CD4-positive, alpha-beta T cell (primary cell): Measurements from ENCODE around the gene C9orf152. TPM values are rescaled to one million over a fixed set of nuclear protein-coding genes. Genes with fewer than 3 reads are reported as not detected.

Source experiments
- ATAC-seq: fragments of 200-7000 bp; cut with Tn5 transposase; one replicate; pipeline ENCODE4 v1.10.0; 2022; ENCODE audit warnings: mild to moderate bottlenecking; ENCODE audit not compliant: poor library complexity
- CTCF ChIA-PET: fragments of 350-600 bp; sonication (Branson Sonifier 250); formaldehyde crosslinking; loops from one replicate; lab custom pipeline; 2021; ENCODE audit warnings: antibody characterized with exemption, inconsistent platforms; lab: Charles Lee
- POLR2A ChIA-PET: fragments of 350-600 bp; sonication (Branson Sonifier 250); formaldehyde crosslinking; loops from one replicate; lab custom pipeline; 2021; ENCODE audit warnings: antibody characterized with exemption, inconsistent platforms; lab: Charles Lee
- DNase-seq, 14 experiments: peaks; one replicate each; pipeline ENCODE4 v3.0.0-alpha.2; 2013 to 2020; ENCODE audit warnings: mixed read lengths in 2 of 14
- H3K27ac ChIP-seq, 2 donors: one replicate each; pipeline versions ENCODE4 v1.5.1 to v1.7.0; 2013; ENCODE audit warnings: low read length in 2 of 2, low read depth in 1 of 2, mild to moderate bottlenecking in 1 of 2
- H3K27me3 ChIP-seq, 2 experiments: 1 replicate in 1 of 2; 2 replicates in 1 of 2; pipeline versions ENCODE4 v1.6.1 to v1.7.0; 2013; ENCODE audit warnings: low read length in 2 of 2, control low read depth in 1 of 2, mild to moderate bottlenecking in 1 of 2, moderate library complexity in 1 of 2; ENCODE audit not compliant: insufficient read depth in 2 of 2, control insufficient read depth in 1 of 2
- H3K36me3 ChIP-seq: one replicate; pipeline ENCODE4 v1.6.1; 2013; ENCODE audit warnings: low read length, control low read depth; ENCODE audit not compliant: insufficient read depth
- H3K4me1 ChIP-seq: one replicate; pipeline ENCODE4 v1.6.1; 2013; ENCODE audit warnings: low read length, control low read depth; ENCODE audit not compliant: insufficient read depth
- H3K4me3 ChIP-seq: one replicate; pipeline ENCODE4 v1.5.1; 2013; ENCODE audit warnings: mild to moderate bottlenecking, low read length, moderate library complexity
- H3K9me3 ChIP-seq, 2 experiments: 1 replicate in 1 of 2; 2 replicates in 1 of 2; pipeline versions ENCODE4 v1.6.1 to v1.7.0; 2013; ENCODE audit warnings: low read length in 2 of 2, mild to moderate bottlenecking in 2 of 2, control low read depth in 1 of 2, moderate library complexity in 1 of 2; ENCODE audit not compliant: control insufficient read depth in 1 of 2, insufficient read depth in 1 of 2
- H3K27ac Mint-ChIP-seq: one replicate; pipeline ENCODE4 v1.8.0; 2020; ENCODE audit warnings: mixed read lengths
- H3K27me3 Mint-ChIP-seq: one replicate; pipeline ENCODE4 v1.8.0; 2021; ENCODE audit warnings: mixed read lengths
- H3K36me3 Mint-ChIP-seq: one replicate; pipeline ENCODE4 v1.8.0; 2021; ENCODE audit warnings: low read depth, mixed read lengths
- H3K4me1 Mint-ChIP-seq: one replicate; pipeline ENCODE4 v1.8.0; 2021; ENCODE audit warnings: low read depth, mixed read lengths
- H3K4me3 Mint-ChIP-seq: one replicate; pipeline ENCODE4 v1.8.0; 2020; ENCODE audit warnings: mild to moderate bottlenecking, mixed read lengths
- H3K9me3 Mint-ChIP-seq: one replicate; pipeline ENCODE4 v1.8.0; 2020; ENCODE audit warnings: mixed read lengths
- intact Hi-C, 2 experiments: fragments of 100-400 bp; cut with DNase I in 1 of 2; cut with micrococcal nuclease in 1 of 2; formaldehyde crosslinking; loops; one replicate each; pipeline versions ENCODE4 v1.15.1 to v1.9.0; 2023 to 2025; cut with DNase I, micrococcal nuclease
- total RNA-seq, 174 experiments: library from RNA in 2 of 174; stranded (reverse) in 2 of 174; gene quantifications; one replicate each; pipeline ENCODE4 v1.2.3 and lab custom pipeline; 2021 to 2026
- TF ChIP-seq, protein P1 (sequence below): fragments of 200-600 bp; IDR thresholded peaks from one replicate; pipeline ENCODE4 v1.8.0; 2022; ENCODE audit warnings: antibody characterized with exemption, mild to moderate bottlenecking

The C9orf152 gene
- total RNA-seq, 2 experiments from 2014 or later = not detected

DNA sequence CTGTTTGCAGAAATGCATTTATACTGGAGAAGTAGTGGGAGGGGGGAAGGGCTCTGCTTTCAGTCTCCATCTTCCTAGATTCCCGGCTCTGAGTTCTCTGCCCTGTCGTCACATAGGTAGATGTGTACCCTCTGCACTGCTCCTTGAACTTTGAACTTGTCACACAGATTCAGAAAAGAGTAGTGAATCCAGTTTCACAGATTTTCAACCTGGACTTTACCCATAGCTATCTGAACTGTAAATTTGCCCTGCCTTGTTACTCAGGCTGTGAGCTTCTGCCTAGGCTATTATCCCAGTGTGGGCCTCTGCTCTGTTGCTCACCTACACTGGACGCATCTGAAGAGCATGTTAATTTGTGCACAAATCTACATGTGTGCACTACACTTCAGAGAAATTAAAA lies 12.8 kb upstream of the C9orf152 start:
- no peak overlapping the region for H3K27ac Mint-ChIP-seq
- Histone ChIP-seq H3K36me3 (no peaks in the 10 kb centered on the region), H3K27me3 (no peaks in the 10 kb centered on the region), H3K4me3 (no peak overlapping the region), H3K27ac (no peak overlapping the region), H3K4me1 (peaks cover 3% of the 10 kb centered on the region), H3K9me3 (no peaks in the 10 kb centered on the region)
- TF ChIP-seq, protein P1, sequence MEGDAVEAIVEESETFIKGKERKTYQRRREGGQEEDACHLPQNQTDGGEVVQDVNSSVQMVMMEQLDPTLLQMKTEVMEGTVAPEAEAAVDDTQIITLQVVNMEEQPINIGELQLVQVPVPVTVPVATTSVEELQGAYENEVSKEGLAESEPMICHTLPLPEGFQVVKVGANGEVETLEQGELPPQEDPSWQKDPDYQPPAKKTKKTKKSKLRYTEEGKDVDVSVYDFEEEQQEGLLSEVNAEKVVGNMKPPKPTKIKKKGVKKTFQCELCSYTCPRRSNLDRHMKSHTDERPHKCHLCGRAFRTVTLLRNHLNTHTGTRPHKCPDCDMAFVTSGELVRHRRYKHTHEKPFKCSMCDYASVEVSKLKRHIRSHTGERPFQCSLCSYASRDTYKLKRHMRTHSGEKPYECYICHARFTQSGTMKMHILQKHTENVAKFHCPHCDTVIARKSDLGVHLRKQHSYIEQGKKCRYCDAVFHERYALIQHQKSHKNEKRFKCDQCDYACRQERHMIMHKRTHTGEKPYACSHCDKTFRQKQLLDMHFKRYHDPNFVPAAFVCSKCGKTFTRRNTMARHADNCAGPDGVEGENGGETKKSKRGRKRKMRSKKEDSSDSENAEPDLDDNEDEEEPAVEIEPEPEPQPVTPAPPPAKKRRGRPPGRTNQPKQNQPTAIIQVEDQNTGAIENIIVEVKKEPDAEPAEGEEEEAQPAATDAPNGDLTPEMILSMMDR = no peak
- peaks cover 6% of the 10 kb centered on the region for H3K27me3 Mint-ChIP-seq
- POLR2A ChIA-PET = no interaction called here
- intact Hi-C loops = no loop called here
- H3K4me3 Mint-ChIP-seq = no peak overlapping the region
- DNase-seq (no peak), ATAC-seq (no peak)
- no peaks in the 10 kb centered on the region for H3K36me3 Mint-ChIP-seq
- CTCF ChIA-PET = no interaction called here
- H3K4me1 Mint-ChIP-seq = no peaks in the 10 kb centered on the region
- H3K9me3 Mint-ChIP-seq = no peaks in the 10 kb centered on the region

DNA sequence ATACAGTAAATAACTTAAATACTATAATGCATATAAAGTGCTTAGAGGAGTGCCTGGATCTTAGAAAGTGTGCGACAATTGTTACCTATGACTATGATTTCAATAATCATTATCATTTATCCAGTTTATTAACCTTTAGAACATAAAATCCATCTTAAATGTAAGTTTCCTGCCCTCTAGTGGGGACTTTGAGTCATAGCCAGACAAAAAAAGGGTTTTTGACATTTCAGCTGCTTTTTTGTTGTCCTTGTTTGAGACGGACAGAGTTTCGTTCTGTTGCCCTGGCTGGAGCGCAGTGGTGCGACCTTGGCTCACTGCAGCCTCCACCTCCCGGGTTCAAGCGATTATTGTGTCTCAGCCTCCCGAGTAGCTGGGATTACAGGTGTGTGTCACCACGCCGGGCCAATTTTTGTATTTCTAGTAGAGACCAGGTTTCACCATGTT lies 9.7 kb upstream of the C9orf152 start:
- POLR2A ChIA-PET = interaction anchor here (1.1 kb wide), 1 partner anchor 38 kb away, joined by 3 read pairs; the partner anchor contains the start of gene TXN
- H3K4me1 Mint-ChIP-seq = no peaks in the 10 kb centered on the region
- H3K27ac Mint-ChIP-seq = no peak overlapping the region

DNA sequence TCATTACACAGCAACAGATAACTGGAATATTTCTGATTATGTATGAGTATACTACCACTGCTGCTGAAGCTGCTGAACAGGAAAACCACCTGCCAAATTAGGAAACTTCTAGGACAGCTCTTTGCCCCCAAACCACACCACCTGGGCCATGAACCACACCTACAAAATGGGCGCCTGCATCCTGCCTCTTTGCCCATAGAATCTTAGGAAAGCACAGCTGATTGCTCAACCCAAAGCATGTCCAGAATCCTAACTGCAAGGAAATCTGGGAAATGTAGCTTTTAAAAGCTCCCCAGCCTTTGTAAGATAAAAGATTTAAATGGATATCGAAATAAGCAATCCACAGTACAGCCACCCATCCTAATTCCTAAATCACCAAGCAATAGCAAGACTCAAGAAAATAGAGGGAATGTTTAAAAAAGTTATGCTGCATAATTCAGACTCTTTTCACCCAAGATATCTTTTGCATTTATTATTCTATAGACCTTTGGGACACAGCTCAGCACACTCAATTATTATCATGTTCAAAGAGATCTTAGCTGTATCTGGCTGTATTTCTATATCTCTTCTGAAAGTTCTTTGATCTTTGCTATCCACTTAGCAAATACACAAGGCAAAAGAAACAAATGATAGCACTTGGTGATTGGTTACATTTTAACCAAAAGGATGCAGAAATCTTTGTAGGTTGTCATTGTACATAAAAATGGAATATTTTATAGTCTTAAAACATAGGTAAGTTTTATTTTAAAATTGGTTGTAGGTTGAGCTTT lies 6.8 kb upstream of the C9orf152 start:
- Mint-ChIP-seq H3K27ac (no peak overlapping the region), H3K9me3 (no peaks in the 10 kb centered on the region), H3K4me3 (no peak overlapping the region), H3K36me3 (no peaks in the 10 kb centered on the region), H3K4me1 (no peaks in the 10 kb centered on the region), H3K27me3 (peaks cover 6% of the 10 kb centered on the region)
- H3K9me3 ChIP-seq = no peaks in the 10 kb centered on the region
- intact Hi-C loops = loop anchor here (2.0 to 5.0 kb wide), 6 partner anchors 152 to 972 kb away; no protein-coding TSS in a partner anchor
- H3K4me1 ChIP-seq = peaks cover 3% of the 10 kb centered on the region
- TF ChIP-seq, protein P1 = no peak
- no peak overlapping the region for H3K27ac ChIP-seq
- ATAC-seq = no peak
- CTCF ChIA-PET = no interaction called here
- H3K27me3 ChIP-seq = no peaks in the 10 kb centered on the region
- DNase-seq = no peak
- POLR2A ChIA-PET = no interaction called here
- no peak overlapping the region for H3K4me3 ChIP-seq
- H3K36me3 ChIP-seq = no peaks in the 10 kb centered on the region

More for the DNA sequence above, 9.7 kb upstream of the C9orf152 start:
- intact Hi-C loops = loop anchor here (1.0 to 5.0 kb wide), 7 partner anchors 34 to 975 kb away; no protein-coding TSS in a partner anchor
- no peaks in the 10 kb centered on the region for H3K36me3 Mint-ChIP-seq
- no peak overlapping the region for H3K4me3 Mint-ChIP-seq
- Histone ChIP-seq H3K36me3 (no peaks in the 10 kb centered on the region), H3K27me3 (no peaks in the 10 kb centered on the region), H3K4me3 (no peak overlapping the region), H3K4me1 (peaks cover 3% of the 10 kb centered on the region), H3K27ac (no peak overlapping the region), H3K9me3 (no peaks in the 10 kb centered on the region)
- TF ChIP-seq, protein P1 = peak; percentile 81
- CTCF ChIA-PET = interaction anchor here (0.8 to 0.9 kb wide), 2 partner anchors 11 to 58 kb away, joined by 3 to 7 read pairs; no protein-coding TSS in a partner anchor
- peaks cover 6% of the 10 kb centered on the region for H3K27me3 Mint-ChIP-seq
- DNase-seq (peak in 3 of 14 experiments; percentile 22 to 48 (median 45)), ATAC-seq (no peak)
- no peaks in the 10 kb centered on the region for H3K9me3 Mint-ChIP-seq
